GM04504 (cell line): ENCODE measurements around the gene PLXNB2.
"Not testable (repeated sequence)": the region's sequence is repeated elsewhere in the genome, so short reads cannot be mapped to it uniquely, and the experiment has no call there.

Source experiments
- DNase-seq: peaks from one replicate; pipeline ENCODE4 v3.0.0-alpha.2; 2012; ENCODE audit warnings: low read depth

Gene PLXNB2

GRCh38 chr22:50306753-50307749 lies at the start of gene PLXNB2:
PLXNB2 (minus strand) TSS chr22:50307646; CDS start chr22:50290584, 17,062 bp downstream.
- DNase-seq, result peak; percentile 55

- DNase-seq, result no peak
These were observed 49.8 kb upstream of the PLXNB2 start for GRCh38 chr22:50357222-50357621.

- no peak for DNase-seq
These were observed 48.7 kb upstream of the PLXNB2 start for GRCh38 chr22:50356186-50356585.

- DNase-seq, result no peak
These were observed 40.6 kb upstream of the PLXNB2 start for GRCh38 chr22:50348058-50348457.

- no peak for DNase-seq
These were observed 39.7 kb upstream of the PLXNB2 start for GRCh38 chr22:50347157-50347556.

- no peak for DNase-seq
These were observed 39.0 kb upstream of the PLXNB2 start for GRCh38 chr22:50346470-50346869.

GRCh38 chr22:50343541-50343935 lies 36.1 kb upstream of the PLXNB2 start:
- DNase-seq, result no peak

- peak; percentile 38 for DNase-seq
These were observed 35.5 kb upstream of the PLXNB2 start, which contains the start of gene PPP6R2 for GRCh38 chr22:50342651-50343540. PPP6R2 (plus strand) TSS chr22:50343327; CDS start chr22:50393909, 50,582 bp downstream.

- peak; percentile 64 for DNase-seq
These were observed 34.7 kb upstream of the PLXNB2 start for GRCh38 chr22:50341977-50342650.

- no peak for DNase-seq
These were observed 32.8 kb upstream of the PLXNB2 start for GRCh38 chr22:50339945-50340879.

- no peak for DNase-seq
These were observed 31.5 kb upstream of the PLXNB2 start for GRCh38 chr22:50338860-50339462.

GRCh38 chr22:50338042-50338573 lies 30.7 kb upstream of the PLXNB2 start:
- DNase-seq, result no peak

GRCh38 chr22:50337262-50338041 lies 30.0 kb upstream of the PLXNB2 start:
- no peak for DNase-seq

GRCh38 chr22:50334433-50334832 lies 27.0 kb upstream of the PLXNB2 start:
- DNase-seq, result not testable (repeated sequence)

GRCh38 chr22:50329236-50329635 lies 21.8 kb upstream of the PLXNB2 start:
- no peak for DNase-seq

GRCh38 chr22:50327711-50328019 lies 20.2 kb upstream of the PLXNB2 start:
- DNase-seq, result no peak

GRCh38 chr22:50326956-50327710 lies 19.7 kb upstream of the PLXNB2 start, which contains the start of gene DENND6B:
DENND6B (minus strand) TSS chr22:50327012; CDS start chr22:50326988, 24 bp downstream.
- DNase-seq, result peak; percentile 69

- no peak for DNase-seq
These were observed 18.9 kb upstream of the PLXNB2 start for GRCh38 chr22:50326225-50326955.
